ENCODE results near the gene DSE.
"Not testable (repeated sequence)": the region's sequence is repeated elsewhere in the genome, so short reads cannot be mapped to it uniquely, and the experiment has no call there.

Gene DSE

DNA sequence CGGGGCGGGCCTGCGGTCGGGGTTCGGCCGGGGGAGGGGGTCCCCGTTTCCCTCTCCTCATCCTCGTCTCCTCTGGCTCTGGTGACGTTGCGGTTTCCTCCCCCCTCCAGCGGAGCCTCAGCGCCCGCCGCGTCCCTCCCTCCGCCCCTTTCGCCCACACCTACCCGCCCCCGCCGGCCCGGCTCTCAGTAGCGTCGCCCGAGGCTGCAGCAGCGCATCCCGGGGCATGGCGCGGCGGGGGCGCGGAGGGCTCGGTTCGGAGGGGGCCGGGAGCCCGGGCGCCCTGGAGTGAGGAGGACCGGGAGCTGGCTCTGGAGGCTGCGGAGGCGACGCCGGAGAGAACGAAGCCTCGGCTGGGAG, at the start of gene DSE:
DSE (plus strand) TSS at position 188 of the 360 bp plus-strand sequence. CDS start 28,304 bp downstream, outside the sequence.
- FAIRE-seq (peak; percentile 86), DNase-seq (ENCODE audit: extremely low spot score, insufficient read length, low read depth) (peak; percentile 70)

DNA sequence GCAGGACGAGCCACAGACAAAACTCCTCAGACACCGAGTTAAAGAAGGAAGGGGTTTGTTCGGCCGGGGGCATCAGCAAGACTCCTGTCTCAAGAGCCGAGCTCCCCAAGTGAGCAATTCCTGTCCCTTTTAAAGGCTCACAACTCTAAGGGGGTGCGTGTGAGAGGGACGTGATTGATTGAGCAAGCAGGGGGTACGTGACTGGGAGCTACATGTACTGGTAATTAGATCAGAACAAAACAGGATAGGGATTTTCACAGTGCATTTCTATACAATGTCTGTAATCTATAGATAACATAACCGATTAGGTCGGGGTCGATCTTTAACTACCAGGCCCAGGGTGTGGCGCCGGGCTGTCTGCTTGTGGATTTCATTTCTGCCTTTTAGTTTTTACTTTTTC, 48.8 kb upstream of the DSE start:
- not testable (repeated sequence) for FAIRE-seq; DNase-seq (ENCODE audit: extremely low spot score, insufficient read length, low read depth)

DNA sequence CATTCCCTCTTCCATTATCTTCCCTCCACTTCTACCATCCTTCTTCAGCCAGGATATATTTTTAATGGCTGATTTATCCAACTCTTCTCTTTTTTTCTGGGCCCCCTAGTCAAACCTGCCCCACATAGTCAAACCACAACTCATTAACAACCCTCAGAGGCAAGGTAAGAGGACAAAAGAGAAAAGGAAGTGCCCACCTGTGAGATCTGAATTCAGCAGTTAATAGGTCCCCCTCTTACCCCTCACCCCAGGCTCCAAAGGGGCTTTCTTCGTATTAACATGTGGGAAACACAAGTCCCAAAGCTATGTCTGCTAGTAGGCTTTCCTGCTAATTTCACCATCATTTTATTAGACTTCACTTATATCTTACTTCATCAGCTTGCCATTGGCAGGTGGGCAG, 46.9 kb upstream of the DSE start:
- DNase-seq (ENCODE audit: extremely low spot score, insufficient read length, low read depth) (no peak), FAIRE-seq (no peak)

DNA sequence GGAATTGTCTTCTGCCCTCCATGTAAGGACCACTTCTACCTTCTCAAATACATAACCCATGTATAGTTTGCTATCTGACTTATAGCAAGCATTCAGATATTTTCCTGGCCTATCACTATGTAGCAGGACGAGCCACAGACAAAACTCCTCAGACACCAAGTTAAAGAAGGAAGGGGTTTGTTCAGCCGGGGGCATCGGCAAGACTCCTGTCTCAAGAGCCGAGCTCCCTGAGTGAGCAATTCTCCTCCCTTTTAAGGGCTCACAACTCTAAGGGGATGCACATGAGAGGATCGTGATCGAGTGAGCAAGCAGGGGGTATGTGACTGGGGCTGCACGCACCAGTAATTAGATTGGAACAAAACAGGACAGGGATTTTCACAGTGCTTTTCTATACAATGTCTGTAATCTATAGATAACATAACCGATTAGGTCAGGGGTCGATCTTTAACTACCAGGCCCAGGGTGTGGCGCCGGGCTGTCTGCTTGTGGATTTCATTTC, 45.1 kb upstream of the DSE start:
- not testable (repeated sequence) for FAIRE-seq; DNase-seq (ENCODE audit: extremely low spot score, insufficient read length, low read depth)

DNA sequence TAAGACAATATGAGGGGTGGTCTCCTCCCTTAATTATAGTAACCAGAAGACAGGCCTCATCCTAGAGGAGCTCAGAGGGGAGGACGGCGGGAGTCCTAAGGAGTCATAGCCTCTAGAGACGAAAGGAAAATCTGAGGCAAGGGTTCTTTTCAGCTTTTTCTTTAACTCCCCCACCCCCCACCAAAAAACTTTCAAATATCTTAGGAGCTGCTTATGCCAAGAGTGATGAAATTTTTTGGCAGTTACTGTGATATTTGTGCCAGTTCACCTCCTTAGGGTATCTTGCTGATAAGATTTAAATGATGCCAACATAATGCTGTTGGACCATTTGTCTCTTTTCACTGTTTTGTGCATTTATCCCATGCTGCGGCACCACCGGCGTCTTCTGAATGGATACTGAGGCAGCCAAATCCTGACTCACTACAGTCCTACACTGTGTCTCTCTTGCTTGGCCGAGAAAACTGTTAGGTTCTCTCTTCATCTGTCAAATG, 44.5 kb upstream of the DSE start:
- no peak for FAIRE-seq
- no peak for DNase-seq (ENCODE audit: extremely low spot score, insufficient read length, low read depth)

DNA sequence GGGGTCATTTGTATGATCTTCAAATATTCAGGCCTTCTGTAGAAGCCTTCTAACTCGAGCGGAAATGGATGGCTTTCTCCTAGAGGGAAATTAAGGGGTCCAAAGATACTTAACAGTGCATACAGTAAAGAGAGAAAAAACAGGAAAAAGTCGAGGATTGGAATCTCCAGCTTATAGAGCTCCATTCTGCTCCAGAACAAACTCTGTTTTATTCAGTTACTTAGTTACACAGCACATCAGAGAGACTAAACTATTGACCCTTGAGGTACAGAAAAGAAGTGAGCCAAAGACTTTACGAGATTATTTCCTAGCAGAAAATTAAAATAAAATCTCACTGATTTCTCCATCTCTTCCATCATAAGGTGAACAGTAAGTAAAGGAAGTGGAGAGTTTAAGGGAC, 43.8 kb upstream of the DSE start:
- FAIRE-seq = no peak
- no peak for DNase-seq (ENCODE audit: extremely low spot score, insufficient read length, low read depth)

DNA sequence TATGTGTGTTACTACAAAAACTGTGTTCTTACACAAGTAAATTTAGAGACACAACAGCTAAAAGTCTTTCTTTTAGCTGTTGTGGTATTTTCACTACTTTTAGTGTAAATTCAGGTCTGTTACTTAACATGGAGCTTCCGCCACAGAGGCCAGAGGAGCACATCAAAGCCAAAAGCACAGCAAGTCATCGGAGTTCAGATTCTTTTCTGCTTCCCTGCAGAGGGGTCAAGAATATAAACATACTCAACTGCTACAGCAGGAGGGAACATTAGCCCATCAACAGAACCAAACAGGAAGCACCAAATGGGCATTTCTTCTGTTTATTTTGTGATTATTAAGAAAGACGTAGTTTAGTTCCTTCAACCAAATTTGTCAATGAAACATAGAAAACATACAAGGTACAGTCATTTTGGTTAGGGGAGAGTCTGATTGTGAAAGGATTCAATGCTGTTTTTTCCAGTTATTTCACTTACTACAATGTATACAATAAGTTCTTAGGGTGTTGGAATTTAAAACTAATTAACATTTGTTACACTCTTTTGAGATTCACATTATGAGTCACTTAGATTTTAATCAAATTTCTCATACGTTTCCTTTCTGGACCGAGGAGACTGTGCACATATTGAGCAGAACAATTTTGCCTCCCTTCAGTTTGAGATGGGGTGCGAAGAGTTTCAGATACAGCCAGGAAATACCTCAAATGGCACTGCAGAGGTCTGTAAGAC, 42.8 kb upstream of the DSE start:
- no peak for DNase-seq (ENCODE audit: extremely low spot score, insufficient read length, low read depth)
- FAIRE-seq = no peak

DNA sequence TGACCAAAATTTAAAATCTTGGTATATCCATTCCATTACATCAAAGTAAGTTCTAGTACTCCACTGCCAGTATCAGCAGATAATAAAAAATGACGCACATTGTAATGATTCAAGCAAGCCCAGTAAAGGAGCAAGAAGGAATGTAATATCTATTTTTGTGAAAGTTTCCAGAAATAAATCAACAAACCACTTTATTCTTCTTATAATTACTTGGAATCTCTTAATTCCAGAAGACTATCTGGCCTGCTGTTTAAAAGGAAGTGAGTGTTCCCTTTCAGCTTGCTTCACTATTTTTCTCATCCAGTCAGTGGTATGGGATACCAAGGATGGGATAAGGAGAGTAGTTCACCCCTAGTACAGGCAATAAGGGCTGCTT, 42.2 kb upstream of the DSE start:
- no peak for FAIRE-seq
- DNase-seq (ENCODE audit: extremely low spot score, insufficient read length, low read depth) = no peak

DNA sequence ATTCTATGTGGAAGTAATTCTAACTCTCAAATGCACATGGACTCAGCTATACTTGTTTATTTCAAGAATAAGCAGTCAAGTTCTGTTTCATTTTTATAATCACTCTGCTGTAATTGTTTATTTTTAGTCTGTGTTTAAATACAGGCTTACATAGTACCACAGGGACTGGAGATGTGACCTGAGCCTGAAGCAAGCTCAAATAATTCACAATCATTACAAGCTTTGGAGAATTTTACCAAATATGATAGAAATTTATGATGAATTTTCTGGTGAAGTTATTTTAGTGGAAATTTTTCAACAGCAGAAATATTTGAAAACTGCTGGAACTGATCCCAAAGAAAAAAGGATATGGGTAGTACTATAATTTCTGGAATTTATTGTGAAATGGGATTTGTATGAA, 41.6 kb upstream of the DSE start:
- FAIRE-seq = no peak

DNA sequence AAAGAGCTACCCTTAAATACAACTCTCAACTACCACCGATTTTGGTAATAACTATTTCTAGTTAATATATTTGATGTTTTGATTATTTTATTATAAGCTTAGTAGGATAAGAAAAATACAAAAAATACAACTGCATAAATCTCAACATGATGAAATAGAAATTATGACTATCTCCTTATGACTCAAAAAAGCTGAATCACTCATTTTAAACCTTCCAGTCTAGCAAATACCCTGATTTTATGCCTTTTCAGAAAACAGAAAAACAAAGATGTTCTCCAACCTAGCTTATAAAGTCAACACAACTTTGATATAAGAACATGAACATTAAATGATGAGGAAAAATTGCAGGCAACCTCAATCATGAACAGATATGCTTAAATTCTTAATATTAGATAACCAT, 40.2 kb upstream of the DSE start:
- FAIRE-seq (peak; percentile 38), DNase-seq (ENCODE audit: extremely low spot score, insufficient read length, low read depth) (no peak)

More for the DNA sequence above, 41.6 kb upstream of the DSE start:
- DNase-seq (ENCODE audit: extremely low spot score, insufficient read length, low read depth) = no peak

DNA sequence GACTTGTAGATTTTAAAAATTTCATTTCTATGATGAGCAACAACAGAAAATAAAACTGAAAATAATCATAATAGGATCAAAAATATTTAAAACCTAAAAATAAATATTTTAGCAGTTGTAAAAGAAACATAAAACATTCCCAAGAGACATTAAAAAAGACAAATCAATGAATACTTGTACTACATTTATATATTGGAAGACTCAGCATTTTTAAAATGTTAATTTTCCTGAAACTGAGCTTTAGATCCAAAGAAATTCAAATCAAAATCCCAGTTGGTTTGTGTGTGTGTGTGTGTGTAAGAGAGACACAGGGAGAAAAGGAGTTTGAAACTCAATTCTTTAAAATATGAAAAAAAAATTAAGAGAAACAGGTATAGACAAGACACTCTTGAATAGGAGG, 38.7 kb upstream of the DSE start:
- DNase-seq (ENCODE audit: extremely low spot score, insufficient read length, low read depth) (no peak), FAIRE-seq (no peak)

DNA sequence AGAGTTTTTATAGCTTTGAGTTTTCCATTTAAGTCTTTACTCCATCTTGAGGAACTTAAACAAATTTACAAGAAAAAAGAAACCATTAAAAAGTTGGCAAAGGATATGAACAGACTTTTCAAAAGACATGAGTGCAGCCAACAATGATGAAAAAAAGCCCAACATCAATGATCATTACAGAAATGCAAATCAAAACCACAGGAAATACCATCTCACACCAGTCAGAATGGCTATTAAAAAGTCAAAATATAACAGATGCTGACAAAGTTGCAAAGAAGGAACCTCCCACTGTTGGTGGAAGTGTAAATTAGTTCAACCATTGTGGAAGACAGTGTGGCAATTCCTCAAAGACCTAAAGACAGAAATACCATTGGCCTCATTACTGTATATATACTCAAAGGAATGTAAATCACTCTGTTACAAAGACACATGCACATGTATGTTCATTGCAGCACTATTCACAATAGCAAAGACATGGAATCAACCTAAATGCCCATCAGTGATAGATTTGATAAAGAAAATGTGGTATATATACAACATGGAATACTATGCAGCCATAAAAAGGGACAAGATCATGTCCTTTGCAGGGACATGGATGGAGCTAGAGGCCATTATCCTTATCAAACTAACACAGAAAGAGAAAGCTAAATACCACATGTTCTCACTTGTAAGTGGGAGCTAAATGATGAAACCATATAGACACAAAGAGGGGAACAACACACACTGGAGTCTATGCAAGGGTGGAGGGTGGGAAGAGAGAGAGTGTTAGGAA, 35.9 kb upstream of the DSE start:
- DNase-seq (ENCODE audit: extremely low spot score, insufficient read length, low read depth); FAIRE-seq: not testable (repeated sequence)

DNA sequence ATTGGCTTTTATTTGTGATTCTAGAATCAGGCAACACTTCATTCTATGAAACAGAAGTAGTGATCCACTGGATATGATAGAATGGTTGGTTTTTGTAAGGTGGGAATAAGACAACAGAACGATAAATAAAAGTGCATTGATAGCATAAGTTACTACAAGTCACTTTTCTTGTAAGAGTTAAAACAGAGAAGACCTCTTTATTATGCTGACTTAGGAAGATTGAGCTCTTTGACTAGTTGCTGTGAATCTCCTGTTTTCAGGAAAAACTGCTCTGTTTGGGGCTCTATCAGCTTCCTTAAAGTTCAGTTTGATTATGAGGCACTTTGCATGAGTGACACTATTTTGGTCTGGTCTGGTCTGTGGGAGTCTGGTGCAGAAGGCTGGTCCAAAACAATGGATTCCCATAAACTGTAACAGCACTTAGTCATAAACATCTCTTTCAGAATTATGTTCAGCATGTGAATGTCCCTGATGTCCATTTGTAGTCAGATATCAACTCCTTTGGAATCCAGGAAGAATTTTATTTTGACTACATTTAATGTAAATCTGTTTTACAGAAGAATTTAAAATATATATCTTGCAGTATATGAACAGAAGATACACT, 35.0 kb upstream of the DSE start:
- no peak for FAIRE-seq
- no peak for DNase-seq (ENCODE audit: extremely low spot score, insufficient read length, low read depth)

DNA sequence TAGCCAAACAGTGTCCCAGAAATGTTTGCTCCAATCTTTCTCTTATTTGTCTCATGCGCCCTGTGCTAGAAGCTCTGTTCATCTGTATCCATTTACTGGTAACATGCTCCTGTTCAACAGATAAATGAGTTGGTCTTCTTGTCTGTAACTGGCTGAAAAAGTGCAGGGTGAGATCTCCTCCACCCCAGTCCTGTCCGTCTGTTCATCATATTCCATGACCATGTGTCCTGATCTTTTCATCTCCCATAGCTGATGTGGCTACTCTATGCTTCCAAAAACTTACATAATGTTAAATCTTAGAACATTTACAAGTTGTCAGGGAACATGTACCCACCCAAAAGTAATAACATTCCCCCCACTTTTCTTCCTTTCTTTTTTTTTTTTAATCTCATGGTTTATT, 31.8 kb upstream of the DSE start:
- no peak for FAIRE-seq
- DNase-seq (ENCODE audit: extremely low spot score, insufficient read length, low read depth) = no peak

DNA sequence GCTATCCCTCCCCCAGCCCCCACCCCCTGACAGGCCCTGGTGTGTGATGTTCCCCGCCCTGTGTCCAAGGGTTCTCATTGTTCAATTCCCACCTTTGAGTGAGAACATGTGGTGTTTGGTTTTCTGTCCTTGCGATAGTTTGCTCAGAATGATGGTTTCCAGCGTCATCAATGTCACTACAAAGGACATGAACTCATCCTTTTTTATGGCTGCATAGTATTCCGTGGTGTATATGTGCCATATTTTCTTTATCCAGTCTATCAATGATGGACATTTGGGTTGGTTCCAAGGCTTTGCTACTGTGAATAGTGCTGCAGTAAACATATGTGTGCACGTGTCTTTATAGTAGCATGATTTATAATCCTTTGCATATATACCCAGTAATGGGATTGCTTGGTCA, 30.1 kb upstream of the DSE start:
- FAIRE-seq; DNase-seq (ENCODE audit: extremely low spot score, insufficient read length, low read depth): not testable (repeated sequence)

DNA sequence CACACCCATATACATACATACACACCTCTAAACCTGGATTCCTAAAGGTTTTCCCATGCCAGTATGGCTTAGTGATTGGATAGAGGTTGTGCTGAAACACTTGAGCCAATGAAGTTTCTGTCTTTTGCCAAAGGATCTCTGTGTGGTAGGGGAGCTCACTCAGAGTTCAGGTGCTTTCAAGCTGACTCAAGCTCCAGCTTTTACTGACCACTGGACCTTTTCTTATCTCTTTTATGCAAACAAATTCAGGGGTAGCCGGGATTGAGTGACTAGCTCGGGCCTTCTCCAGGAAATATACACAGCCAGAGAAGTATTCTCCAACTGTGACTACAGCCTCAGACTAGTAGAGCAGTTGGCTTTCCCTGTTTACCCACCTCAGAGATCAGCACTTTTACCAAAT, 21.5 kb upstream of the DSE start:
- FAIRE-seq (no peak), DNase-seq (ENCODE audit: extremely low spot score, insufficient read length, low read depth) (no peak)

DNA sequence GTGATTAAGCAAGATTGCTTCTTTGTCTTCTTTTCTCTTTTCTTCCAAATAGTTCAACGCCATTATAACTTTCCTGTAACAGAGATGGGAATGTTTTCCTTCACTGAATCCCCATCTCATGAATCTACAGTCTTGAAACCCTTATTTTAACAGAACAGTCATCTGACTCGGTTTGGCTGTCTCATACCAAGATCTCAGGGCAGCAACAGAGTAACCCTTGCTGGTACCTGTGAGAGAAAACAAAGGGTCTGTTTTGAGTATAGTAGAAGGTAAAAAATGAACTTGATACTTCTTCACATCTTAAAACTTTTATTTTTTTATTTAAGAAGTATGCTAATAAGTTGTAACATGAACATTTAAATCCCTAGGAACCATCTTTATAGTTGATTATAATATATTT, 19.6 kb upstream of the DSE start:
- DNase-seq (ENCODE audit: extremely low spot score, insufficient read length, low read depth) = no peak
- peak; percentile 12 for FAIRE-seq

DNA sequence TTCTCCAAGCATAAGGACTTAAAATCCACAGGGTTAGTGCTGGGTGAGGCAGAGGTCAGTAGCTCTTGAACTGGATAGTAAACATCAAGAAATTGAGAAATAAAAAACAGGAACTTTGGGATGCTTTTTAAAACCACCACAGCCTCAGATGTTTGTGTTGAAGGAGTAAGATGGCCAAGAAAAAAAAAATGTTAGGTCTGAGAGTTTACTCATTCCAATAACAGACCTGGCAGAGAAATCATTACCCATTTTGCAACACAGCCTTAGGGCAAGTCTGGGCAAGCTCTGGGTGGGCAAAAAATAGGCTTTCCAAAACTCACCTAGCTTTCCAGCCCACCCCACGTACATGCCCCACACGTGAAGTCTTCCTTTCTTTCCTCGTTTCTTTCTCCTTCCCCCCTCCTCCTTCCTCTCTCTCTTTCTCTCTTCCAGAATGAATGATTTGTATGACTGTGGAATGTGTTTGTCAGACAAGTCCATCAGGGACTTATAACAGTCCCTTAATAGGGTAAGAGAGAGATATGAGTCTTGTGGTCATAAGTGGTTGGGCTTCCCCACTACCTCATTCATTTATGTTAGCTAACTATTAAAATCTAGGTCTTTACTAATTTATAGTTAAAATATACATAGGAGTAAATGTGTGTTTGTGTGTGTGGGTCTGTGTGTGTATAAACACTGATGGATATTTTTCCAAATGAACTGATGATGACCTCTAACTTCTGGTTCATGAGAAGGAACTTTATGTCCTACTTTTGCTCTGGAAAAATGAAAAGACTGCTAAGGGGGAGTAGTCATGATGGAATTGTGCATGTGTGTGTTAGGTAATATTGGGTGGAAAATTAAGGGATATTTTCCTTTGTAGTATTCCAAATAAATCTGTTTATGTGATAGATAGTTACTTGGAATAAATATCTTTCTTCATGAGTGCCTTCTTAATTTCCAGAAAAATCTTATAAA, 18.0 kb upstream of the DSE start:
- DNase-seq (ENCODE audit: extremely low spot score, insufficient read length, low read depth) (no peak), FAIRE-seq (peak; percentile 51)

DNA sequence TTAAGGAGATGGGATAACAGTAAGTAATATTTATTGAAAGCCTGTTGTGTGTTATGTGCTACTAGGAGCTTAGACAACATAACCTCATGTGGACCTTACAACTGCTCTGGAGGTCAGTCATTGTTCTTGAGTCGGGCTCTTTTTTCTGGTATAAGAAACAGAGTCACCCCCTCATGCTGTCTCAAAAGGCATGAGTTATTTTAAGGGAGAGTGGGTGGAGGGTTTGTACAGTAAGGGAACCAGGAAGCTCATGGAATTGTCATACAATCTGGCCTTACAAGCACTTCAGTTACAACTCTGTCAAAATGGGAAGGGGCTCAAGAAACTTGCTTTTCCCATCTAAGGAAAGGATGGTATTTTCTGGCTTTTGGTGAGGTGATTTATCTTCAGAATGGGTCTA, 16.5 kb upstream of the DSE start:
- FAIRE-seq (no peak), DNase-seq (ENCODE audit: extremely low spot score, insufficient read length, low read depth) (no peak)

DNA sequence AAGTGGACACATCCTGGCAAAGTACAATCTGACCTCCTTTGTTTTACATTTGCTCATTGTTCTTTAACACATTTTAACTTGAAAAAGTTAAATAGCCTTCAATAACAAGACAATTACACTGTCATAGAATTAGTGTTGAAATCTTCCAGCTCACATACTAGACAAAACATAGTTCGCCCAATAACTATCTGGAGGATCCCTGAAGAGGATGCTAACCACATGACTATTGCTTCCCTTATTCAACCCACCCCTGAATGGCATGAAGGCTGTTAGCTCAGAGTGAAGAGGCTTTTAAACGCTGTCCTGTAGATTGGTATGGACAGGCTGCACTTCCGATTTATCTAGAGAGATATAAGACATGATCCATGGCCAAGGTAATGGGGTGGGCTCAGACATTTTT, 15.0 kb upstream of the DSE start:
- FAIRE-seq (no peak), DNase-seq (ENCODE audit: extremely low spot score, insufficient read length, low read depth) (no peak)
